ENCODE results near the gene RAD51B. TPM values are rescaled to one million over a fixed set of nuclear protein-coding genes. Genes with fewer than 3 reads are reported as not detected.
"Not testable (repeated sequence)": the region's sequence is repeated elsewhere in the genome, so short reads cannot be mapped to it uniquely, and the experiment has no call there.

RAD51B gene
- total RNA-seq, 4 donors from 2014 or later = 12.6 to 26.4 (median 16.7) TPM

DNA sequence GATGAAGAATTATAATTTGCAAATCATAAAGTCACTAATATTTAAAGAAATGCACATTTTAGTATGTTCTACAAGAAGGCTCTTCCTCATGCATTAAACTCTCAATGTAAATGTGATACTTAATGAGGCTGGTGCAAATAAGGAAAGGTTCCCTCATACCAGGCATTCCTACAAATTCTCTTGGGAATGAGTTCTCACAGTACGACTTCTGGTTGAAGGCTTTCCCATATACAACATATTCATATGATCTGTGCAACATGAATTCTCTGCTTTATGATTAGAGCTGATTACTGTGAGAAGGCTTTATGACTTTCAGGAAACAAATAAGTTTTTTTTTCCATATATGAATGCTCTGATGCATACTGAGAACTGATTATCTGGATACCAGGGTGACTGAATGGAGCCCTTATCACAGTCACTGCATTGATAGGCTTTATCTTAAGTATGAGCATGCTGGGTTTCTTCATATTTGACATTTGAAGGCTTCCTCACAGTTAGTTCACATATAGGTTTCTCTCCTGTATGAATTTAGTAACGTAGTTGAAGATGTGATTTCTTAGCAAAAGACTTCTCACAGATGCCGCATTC, 293.9 kb downstream of the RAD51B start:
- no peak overlapping the region for H3K27ac ChIP-seq

DNA sequence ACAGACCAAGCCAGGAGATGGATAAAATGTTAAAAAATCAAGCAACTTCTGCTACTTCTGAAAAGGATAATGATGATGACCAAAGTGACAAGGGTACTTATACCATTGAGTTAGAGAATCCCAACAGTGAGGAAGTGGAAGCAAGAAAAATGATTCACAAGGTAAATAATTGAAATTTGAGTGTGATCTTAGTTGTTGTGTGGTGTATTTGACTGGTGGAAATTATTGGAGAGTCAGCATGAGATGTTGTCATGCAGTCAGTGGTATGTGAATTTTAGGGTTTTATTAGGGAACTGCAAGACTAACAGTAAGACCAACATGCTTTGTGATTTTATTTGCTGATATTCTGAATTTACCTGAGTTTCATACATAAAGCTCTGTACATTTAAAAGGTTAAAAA, 296.4 kb downstream of the RAD51B start:
- not testable (repeated sequence) for H3K27me3 ChIP-seq; H3K9me3 ChIP-seq; H3K36me3 ChIP-seq; H3K4me1 ChIP-seq; DNase-seq (ENCODE audit: low spot score in 2 of 2); H3K4me3 ChIP-seq; H3K27ac ChIP-seq

More for the DNA sequence above, 293.9 kb downstream of the RAD51B start:
- H3K27me3 ChIP-seq = no peaks in the 10 kb centered on the region
- peaks cover 0 to 17% (median 0%) of the 10 kb centered on the region in 4 donors for H3K4me1 ChIP-seq
- TF ChIP-seq POLR2A (IDR thresholded peaks at IDR 0.05) (no peak), EP300 (IDR thresholded peaks at IDR 0.05) (no peak)
- TF ChIP-seq, protein P1, sequence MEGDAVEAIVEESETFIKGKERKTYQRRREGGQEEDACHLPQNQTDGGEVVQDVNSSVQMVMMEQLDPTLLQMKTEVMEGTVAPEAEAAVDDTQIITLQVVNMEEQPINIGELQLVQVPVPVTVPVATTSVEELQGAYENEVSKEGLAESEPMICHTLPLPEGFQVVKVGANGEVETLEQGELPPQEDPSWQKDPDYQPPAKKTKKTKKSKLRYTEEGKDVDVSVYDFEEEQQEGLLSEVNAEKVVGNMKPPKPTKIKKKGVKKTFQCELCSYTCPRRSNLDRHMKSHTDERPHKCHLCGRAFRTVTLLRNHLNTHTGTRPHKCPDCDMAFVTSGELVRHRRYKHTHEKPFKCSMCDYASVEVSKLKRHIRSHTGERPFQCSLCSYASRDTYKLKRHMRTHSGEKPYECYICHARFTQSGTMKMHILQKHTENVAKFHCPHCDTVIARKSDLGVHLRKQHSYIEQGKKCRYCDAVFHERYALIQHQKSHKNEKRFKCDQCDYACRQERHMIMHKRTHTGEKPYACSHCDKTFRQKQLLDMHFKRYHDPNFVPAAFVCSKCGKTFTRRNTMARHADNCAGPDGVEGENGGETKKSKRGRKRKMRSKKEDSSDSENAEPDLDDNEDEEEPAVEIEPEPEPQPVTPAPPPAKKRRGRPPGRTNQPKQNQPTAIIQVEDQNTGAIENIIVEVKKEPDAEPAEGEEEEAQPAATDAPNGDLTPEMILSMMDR (IDR thresholded peaks at IDR 0.05) = no peak
- H3K36me3 ChIP-seq = no peaks in the 10 kb centered on the region
- no peak for DNase-seq (ENCODE audit: low spot score in 2 of 2)
- H3K9me3 ChIP-seq = no peaks in the 10 kb centered on the region
- no peak overlapping the region for H3K4me3 ChIP-seq
- 62 to 64% methylated on average over 3 of the region's 3 CpGs for WGBS, 2 donors

DNA sequence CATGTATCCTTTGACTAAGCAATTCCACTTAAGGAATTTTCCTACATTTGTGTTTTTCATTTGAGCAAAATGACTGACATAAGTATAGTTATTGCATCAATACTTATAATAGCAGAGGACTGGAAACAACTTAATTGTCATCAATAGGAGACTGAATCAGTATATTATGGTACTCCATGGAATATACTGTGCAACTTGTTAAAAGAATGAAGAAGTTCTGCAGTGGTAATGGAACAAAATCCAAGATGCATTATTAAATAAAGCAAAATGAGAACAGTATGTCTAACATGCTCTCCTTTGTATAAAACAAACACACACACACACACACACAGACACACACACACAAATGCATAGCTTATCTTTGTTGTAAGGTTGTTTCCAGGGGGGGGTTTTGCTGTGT, 303.1 kb downstream of the RAD51B start:
- peaks cover 0 to 8% (median 0%) of the 10 kb centered on the region in 4 donors for H3K4me1 ChIP-seq
- peaks cover 0 to 9% (median 0%) of the 10 kb centered on the region in 4 donors for H3K9me3 ChIP-seq
- H3K27ac ChIP-seq = no peak overlapping the region
- no peaks in the 10 kb centered on the region for H3K36me3 ChIP-seq
- no peaks in the 10 kb centered on the region for H3K27me3 ChIP-seq
- no peak overlapping the region for H3K4me3 ChIP-seq
- no peak for DNase-seq (ENCODE audit: low spot score in 2 of 2)
- TF ChIP-seq, protein P1 (IDR thresholded peaks at IDR 0.05) = no peak
- TF ChIP-seq POLR2A (IDR thresholded peaks at IDR 0.05) (no peak), EP300 (IDR thresholded peaks at IDR 0.05) (no peak)

DNA sequence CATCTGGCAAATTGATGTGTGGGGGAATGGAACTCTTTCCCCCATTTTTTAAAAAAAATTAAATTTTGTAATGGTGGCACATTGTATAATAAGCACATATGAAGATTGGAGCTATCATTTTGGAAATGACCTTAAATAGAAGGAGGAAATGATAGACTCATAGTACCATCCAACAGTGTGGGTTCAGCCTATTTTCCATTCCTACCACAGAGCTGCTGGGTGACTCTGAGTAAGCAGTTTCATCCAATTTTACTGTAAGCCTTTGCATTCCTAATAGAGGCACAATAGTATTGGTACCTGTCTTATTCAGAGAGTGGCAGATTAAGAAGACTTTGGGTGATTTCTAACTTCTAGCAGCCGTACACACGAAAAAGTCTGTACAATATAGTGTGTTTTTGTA, 304.5 kb downstream of the RAD51B start:
- H3K4me3 ChIP-seq = no peak overlapping the region
- DNase-seq (ENCODE audit: low spot score in 2 of 2) = no peak
- H3K9me3 ChIP-seq = peaks cover 0 to 9% (median 0%) of the 10 kb centered on the region in 4 donors
- no peak overlapping the region for H3K27ac ChIP-seq
- H3K4me1 ChIP-seq = peaks cover 0 to 8% (median 0%) of the 10 kb centered on the region in 4 donors
- no peaks in the 10 kb centered on the region for H3K27me3 ChIP-seq
- H3K36me3 ChIP-seq = no peaks in the 10 kb centered on the region
- TF ChIP-seq EP300 (IDR thresholded peaks at IDR 0.05) (no peak), POLR2A (IDR thresholded peaks at IDR 0.05) (no peak)
- TF ChIP-seq, protein P1 (IDR thresholded peaks at IDR 0.05) = no peak
- 95 to 99% methylated on average over 2 of the region's 2 CpGs for WGBS, 2 donors

DNA sequence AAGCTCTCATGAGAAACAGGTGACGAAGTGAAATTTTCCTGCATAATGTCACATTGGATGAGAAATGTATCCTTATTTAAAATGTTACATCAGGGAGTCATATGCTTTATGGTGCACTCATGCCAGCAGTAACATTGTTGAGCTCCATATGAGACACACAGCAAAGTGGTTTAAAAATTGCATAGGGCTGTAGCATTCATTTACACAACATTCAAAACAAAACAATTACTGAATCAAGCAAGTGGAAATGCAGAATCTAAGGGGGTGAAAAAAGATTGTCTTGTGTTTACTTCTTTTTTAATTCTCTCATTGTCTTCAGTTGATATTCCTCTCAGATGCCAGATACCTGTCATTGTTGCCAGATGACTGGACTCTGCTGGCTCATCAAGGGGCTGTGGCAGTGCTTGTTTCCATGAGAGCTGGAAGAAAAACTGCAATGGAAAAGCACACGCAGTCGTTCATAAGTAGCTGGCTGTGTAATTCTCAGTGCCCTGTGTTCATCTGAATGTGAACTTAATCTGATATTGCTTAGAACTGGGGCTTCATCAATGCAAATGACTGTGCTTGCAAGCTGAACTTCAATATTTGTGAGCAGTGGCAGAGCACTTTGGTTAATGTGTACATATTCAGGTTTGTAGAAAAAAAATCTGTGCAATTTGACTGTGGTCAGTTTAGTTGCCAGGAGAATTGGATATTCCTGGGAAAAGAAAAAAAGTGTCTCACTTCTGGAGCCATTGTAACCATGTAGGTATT, 305.6 kb downstream of the RAD51B start:
- WGBS, 2 donors = 59% methylated on average over 3 of the region's 3 CpGs
- Histone ChIP-seq H3K36me3 (no peaks in the 10 kb centered on the region), H3K4me1 (peaks cover 0 to 8% (median 0%) of the 10 kb centered on the region in 4 donors), H3K4me3 (no peak overlapping the region), H3K27ac (no peak overlapping the region), H3K9me3 (peaks cover 0 to 9% (median 0%) of the 10 kb centered on the region in 4 donors), H3K27me3 (no peaks in the 10 kb centered on the region)
- TF ChIP-seq EP300 (IDR thresholded peaks at IDR 0.05) (no peak), POLR2A (IDR thresholded peaks at IDR 0.05) (no peak)
- TF ChIP-seq, protein P1 (IDR thresholded peaks at IDR 0.05) = no peak
- DNase-seq (ENCODE audit: low spot score in 2 of 2) = no peak

Measured in tibial nerve (tissue), 4 donors.